Pons (tissue), 1 donor: ENCODE measurements around the gene GXYLT2.

Source experiments
- DNase-seq: peaks from one replicate; pipeline ENCODE4 v3.0.0-alpha.2; 2016; ENCODE audit warnings: low spot score

GXYLT2 gene

GRCh38 chr3:72932416-72932815 is 44.6 kb downstream of the GXYLT2 start:
- peak; percentile 52 for DNase-seq

- DNase-seq = peak; percentile 84
These were observed 50.8 kb downstream of the GXYLT2 start for GRCh38 chr3:72938471-72939265.

GRCh38 chr3:72941245-72941644 is 53.4 kb downstream of the GXYLT2 start:
- no peak for DNase-seq

- DNase-seq = no peak
These were observed 54.6 kb downstream of the GXYLT2 start for GRCh38 chr3:72942427-72942826.

- DNase-seq = no peak
These were observed 56.9 kb downstream of the GXYLT2 start for GRCh38 chr3:72944696-72945095.

- DNase-seq = no peak
These were observed 60.1 kb downstream of the GXYLT2 start for GRCh38 chr3:72947715-72948490.

- no peak for DNase-seq
These were observed 61.2 kb downstream of the GXYLT2 start for GRCh38 chr3:72949016-72949415.

- no peak for DNase-seq
These were observed 62.5 kb downstream of the GXYLT2 start for GRCh38 chr3:72950372-72950771.

- peak; percentile 92 for DNase-seq
These were observed 63.0 kb downstream of the GXYLT2 start for GRCh38 chr3:72950801-72951200.

- DNase-seq = no peak
These were observed 63.4 kb downstream of the GXYLT2 start for GRCh38 chr3:72951259-72951722.

GRCh38 chr3:72953325-72953956 is 65.6 kb downstream of the GXYLT2 start:
- DNase-seq = no peak

GRCh38 chr3:72957297-72957696 is 69.5 kb downstream of the GXYLT2 start:
- peak; percentile 94 for DNase-seq

GRCh38 chr3:72959336-72959735 is 71.5 kb downstream of the GXYLT2 start:
- DNase-seq = no peak

- peak; percentile 69 for DNase-seq
These were observed 73.1 kb downstream of the GXYLT2 start for GRCh38 chr3:72960812-72961518.

- DNase-seq = no peak
These were observed 73.9 kb downstream of the GXYLT2 start for GRCh38 chr3:72961752-72962151.

- no peak for DNase-seq
These were observed 74.5 kb downstream of the GXYLT2 start for GRCh38 chr3:72962317-72962716.

- DNase-seq = no peak
These were observed 76.8 kb downstream of the GXYLT2 start for GRCh38 chr3:72964633-72965032.

- DNase-seq = no peak
These were observed 80.4 kb downstream of the GXYLT2 start for GRCh38 chr3:72968266-72968664.

- DNase-seq = no peak
These were observed 81.9 kb downstream of the GXYLT2 start for GRCh38 chr3:72969766-72970165.

- no peak for DNase-seq
These were observed 83.1 kb downstream of the GXYLT2 start for GRCh38 chr3:72970942-72971341.

GRCh38 chr3:72972706-72973030 is 84.8 kb downstream of the GXYLT2 start:
- DNase-seq = no peak

- DNase-seq = no peak
These were observed 85.3 kb downstream of the GXYLT2 start for GRCh38 chr3:72973031-72973723.
